Measurements from ENCODE around the gene CISD3. TPM values are rescaled to one million over a fixed set of nuclear protein-coding genes. Genes with fewer than 3 reads are reported as not detected.
"Not testable (repeated sequence)": the region's sequence is repeated elsewhere in the genome, so short reads cannot be mapped to it uniquely, and the experiment has no call there.

Gene CISD3
- total RNA-seq, 1 experiment from 2014 or later = 9.9 TPM

GRCh38 chr17:38707678-38708351 is 22.3 kb upstream of the CISD3 start:
- DNase-seq (ENCODE audit: low read depth) = no peak

DNA sequence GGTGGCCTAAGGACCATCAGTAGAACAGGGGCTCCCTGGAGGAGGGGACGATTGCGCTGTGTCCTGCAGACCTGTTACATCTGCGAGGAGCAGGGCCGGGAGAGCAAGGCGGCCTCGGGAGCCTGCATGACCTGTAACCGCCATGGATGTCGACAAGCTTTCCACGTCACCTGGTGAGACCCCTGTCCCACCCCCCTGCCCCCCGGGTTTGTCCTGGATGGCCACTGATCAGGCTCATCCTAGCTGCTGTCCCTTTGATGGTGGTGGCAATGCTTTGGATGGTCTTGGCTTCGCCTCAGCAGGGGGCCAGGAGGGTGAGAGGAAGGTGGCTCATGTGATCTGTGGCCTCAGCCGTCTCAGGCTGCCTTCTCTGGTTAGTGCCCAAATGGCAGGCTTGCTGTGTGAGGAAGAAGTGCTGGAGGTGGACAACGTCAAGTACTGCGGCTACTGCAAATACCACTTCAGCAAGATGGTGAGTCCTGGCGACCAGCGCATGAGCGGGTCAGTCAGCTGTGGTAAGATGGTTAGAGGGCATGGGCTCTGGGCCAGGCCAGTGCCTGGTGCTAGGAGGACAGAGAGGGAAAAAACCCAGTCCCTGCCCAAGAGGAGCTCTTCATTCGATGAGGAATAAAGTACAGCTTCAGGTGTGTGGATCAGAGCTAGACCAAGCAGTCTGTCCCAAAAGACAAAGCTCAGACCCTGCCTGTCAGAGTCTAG is 20.9 kb upstream of the CISD3 start:
- no peak for DNase-seq (ENCODE audit: low read depth)

DNA sequence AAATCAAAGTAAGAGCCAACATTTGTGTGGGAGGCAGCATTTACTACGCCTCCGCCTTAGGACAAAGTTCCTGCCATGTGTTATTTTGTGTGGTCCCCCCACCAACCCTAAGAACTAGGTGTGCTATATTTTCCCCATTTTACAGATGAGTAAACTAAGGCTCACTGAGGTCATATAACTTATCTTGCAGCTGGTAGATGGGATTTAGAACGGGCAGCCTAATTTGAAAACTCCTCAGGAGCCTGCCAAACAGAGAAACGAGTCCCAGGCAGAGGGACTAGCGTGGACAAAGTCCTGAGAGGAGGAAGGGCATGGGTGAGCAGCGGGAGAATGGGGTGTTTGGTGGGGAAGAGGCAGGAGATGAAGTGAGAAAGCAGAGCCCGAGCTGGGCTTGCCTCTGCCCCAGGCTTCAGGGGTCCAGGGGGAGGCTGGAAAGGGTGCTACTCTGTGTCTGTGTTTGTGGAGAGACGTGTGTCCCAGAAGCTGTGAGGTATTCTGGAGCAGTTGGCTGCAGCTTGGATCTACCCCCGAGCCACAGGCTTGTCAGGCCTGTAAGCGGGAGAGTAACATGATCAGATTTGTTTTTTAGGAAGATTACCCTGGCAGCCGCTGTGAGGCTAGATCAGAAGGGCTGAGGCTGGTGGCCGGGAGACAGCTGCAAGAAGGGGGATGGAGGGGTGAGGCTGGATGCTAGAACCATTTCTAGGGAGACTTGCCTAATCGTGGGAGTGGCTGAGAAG is 20.1 kb upstream of the CISD3 start:
- peak; percentile 84 for DNase-seq (ENCODE audit: low read depth)

DNA sequence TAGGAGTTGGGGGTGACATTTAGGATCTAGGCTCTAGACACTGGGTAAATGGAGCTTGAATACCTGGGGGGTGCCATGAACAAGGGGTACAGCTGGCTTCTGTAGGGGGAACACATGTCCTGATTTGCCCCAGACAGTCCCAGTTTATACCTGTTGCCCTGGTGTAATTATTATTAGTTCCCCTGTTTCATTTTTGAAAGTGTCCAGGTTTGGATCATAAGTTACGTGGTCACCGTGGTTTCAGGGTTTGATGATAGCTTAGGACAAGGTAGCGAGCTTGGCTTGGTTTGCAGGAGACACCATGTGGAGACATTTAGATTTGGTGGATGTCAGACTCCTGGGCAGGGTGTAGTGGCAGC is 19.6 kb upstream of the CISD3 start:
- DNase-seq (ENCODE audit: low read depth) = no peak

DNA sequence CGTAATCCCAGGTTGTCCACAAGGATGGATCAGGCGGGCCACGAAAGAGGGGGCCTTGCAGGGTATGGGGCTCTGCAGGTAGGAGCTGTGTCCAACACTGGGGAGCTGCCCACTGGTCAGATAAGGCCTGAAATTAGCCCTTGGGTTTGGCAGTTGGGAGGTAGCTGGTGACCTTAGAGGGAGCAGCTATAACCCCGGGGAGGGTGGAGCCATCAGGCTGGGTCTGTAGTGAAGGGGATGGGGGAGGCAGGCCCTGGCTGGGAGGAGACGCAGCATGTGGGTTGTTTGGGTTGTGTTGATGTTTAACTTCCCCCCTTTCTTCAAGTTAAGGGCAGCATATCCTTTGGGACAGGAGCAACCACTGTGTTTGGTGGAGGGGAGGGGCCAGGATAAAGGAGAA is 19.2 kb upstream of the CISD3 start:
- DNase-seq (ENCODE audit: low read depth) = no peak

- DNase-seq (ENCODE audit: low read depth) = no peak
Observed at GRCh38 chr17:38711792-38712571, 18.2 kb upstream of the CISD3 start.

GRCh38 chr17:38712593-38712992 is 17.5 kb upstream of the CISD3 start:
- no peak for DNase-seq (ENCODE audit: low read depth)

- DNase-seq (ENCODE audit: low read depth) = no peak
Observed at GRCh38 chr17:38713456-38714075, 16.6 kb upstream of the CISD3 start.

- DNase-seq (ENCODE audit: low read depth) = no peak
Observed at GRCh38 chr17:38715216-38715943, 14.8 kb upstream of the CISD3 start.

DNA sequence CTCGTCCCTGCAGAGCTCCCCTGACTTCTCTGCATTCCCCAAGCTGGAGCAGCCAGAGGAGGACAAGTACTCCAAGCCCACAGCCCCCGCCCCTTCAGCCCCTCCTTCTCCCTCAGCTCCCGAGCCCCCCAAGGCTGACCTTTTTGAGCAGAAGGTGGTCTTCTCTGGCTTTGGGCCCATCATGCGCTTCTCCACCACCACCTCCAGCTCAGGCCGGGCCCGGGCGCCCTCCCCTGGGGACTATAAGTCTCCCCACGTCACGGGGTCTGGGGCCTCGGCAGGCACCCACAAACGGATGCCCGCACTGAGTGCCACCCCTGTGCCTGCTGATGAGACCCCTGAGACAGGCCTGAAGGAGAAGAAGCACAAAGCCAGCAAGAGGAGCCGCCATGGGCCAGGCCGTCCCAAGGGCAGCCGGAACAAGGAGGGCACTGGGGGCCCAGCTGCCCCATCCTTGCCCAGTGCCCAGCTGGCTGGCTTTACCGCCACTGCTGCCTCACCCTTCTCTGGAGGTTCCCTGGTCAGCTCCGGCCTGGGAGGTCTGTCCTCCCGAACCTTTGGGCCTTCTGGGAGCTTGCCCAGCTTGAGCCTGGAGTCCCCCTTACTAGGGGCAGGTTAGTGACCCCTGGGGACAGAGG is 13.7 kb upstream of the CISD3 start:
- no peak for DNase-seq (ENCODE audit: low read depth)

- DNase-seq (ENCODE audit: low read depth) = no peak
Observed at GRCh38 chr17:38717139-38717745, 12.9 kb upstream of the CISD3 start.

- no peak for DNase-seq (ENCODE audit: low read depth)
Observed at GRCh38 chr17:38719289-38719942, 10.7 kb upstream of the CISD3 start.

GRCh38 chr17:38719943-38720641 is 10.0 kb upstream of the CISD3 start:
- no peak for DNase-seq (ENCODE audit: low read depth)

- DNase-seq (ENCODE audit: low read depth) = no peak
Observed at GRCh38 chr17:38720941-38721340, 9.2 kb upstream of the CISD3 start.

- DNase-seq (ENCODE audit: low read depth) = no peak
Observed at GRCh38 chr17:38721802-38722201, 8.3 kb upstream of the CISD3 start.

DNA sequence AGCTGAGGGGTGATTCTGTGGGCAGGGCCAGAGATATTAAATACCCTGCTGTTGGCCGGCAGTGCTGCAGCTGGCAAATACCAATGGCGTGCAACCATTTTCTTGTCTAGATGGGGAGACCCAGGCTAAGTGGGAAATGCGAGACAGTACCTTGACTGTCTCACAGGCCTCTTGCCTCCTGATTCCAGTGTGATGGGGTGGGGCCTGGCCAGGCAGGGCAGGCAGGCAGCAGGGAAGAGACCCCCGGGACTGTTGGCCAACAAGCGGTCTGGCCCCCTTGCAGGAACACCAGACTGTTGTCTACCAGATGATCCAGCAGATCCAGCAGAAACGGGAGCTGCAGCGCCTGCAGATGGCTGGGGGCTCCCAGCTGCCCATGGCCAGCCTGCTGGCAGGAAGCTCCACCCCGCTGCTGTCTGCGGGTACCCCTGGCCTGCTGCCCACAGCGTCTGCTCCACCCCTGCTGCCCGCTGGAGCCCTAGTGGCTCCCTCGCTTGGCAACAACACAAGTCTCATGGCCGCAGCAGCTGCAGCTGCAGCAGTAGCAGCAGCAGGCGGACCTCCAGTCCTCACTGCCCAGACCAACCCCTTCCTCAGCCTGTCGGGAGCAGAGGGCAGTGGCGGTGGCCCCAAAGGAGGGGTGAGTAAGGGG is 5.7 kb upstream of the CISD3 start:
- DNase-seq (ENCODE audit: low read depth) = peak; percentile 90

- DNase-seq (ENCODE audit: low read depth) = peak; percentile 60
Observed at GRCh38 chr17:38725066-38725465, 5.1 kb upstream of the CISD3 start.

DNA sequence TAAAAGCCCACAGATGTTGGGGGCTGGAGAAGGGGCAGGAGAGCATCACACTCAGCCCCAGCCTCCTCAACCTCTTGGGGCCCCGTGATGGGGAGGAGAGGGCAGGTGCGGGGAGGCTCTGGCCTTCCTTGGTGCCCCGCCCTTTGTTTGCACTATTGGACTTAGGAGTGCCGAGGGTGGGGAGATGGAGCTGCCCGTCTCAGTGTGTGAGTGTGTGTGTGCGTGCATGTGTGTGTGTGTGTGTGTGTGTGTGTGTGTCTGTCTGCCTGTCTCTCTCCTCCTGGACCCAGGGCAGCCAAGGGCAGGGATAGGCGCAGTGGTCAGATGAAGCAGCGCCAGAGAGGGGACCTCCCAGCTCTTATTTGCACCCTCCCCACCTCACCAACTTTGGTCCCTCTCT is 4.0 kb upstream of the CISD3 start:
- not testable (repeated sequence) for DNase-seq (ENCODE audit: low read depth)
